Neural progenitor cell (in vitro differentiated cells): ENCODE measurements around the gene PIP4K2A.

Experiments
- CTCF ChIP-seq: fragments of 200-600 bp; sonication (generic); IDR thresholded peaks from 2 replicates; pipeline ENCODE4 v1.5.1; 2017; ENCODE audit warnings: antibody characterized with exemption, mild to moderate bottlenecking
- EZH2 ChIP-seq: fragments of 200-600 bp; sonication (generic); IDR thresholded peaks from 2 replicates; pipeline ENCODE4 v1.6.1; 2017; ENCODE audit warnings: antibody characterized with exemption, mild to moderate bottlenecking, moderate library complexity

GRCh38 chr10:22501863-22502262 is 212.5 kb downstream of the PIP4K2A start:
- no peak for TF ChIP-seq CTCF
- TF ChIP-seq EZH2, result no peak
